WERI-Rb-1 (cell line): ENCODE data around the gene EXOC6.

Source experiments
- DNase-seq: peaks from one replicate; pipeline ENCODE4 v3.0.0-alpha.2; 2020
- H3K27ac ChIP-seq: fragments of 250-450 bp; sonication (Bioruptor Pico); 2 replicates; pipeline ENCODE4 v1.5.1; 2020; ENCODE audit warnings: mild to moderate bottlenecking, moderate library complexity
- H3K27me3 ChIP-seq: fragments of 250-450 bp; sonication (Bioruptor Pico); 2 replicates; pipeline ENCODE4 v1.5.1; 2021; ENCODE audit warnings: mild to moderate bottlenecking, low read depth, moderate library complexity; ENCODE audit not compliant: insufficient read depth, severe bottlenecking
- H3K36me3 ChIP-seq: fragments of 250-450 bp; sonication (Bioruptor Pico); 2 replicates; pipeline ENCODE4 v1.5.1; 2020; ENCODE audit warnings: mild to moderate bottlenecking, moderate library complexity
- H3K4me3 ChIP-seq: 2 replicates; pipeline ENCODE4 v1.5.1; 2011; ENCODE audit warnings: low read depth, mild to moderate bottlenecking, control low read depth, low read length
- H3K9me3 ChIP-seq: fragments of 250-450 bp; sonication (Bioruptor Pico); 2 replicates; pipeline ENCODE4 v1.5.1; 2021; ENCODE audit warnings: mild to moderate bottlenecking, moderate library complexity; ENCODE audit not compliant: severe bottlenecking
- TF ChIP-seq, protein P1 (sequence below): IDR thresholded peaks from 2 replicates; pipeline ENCODE4 v1.5.1; 2011; ENCODE audit warnings: low read depth, mild to moderate bottlenecking, control low read depth, inconsistent platforms, low read length

EXOC6 gene

DNA sequence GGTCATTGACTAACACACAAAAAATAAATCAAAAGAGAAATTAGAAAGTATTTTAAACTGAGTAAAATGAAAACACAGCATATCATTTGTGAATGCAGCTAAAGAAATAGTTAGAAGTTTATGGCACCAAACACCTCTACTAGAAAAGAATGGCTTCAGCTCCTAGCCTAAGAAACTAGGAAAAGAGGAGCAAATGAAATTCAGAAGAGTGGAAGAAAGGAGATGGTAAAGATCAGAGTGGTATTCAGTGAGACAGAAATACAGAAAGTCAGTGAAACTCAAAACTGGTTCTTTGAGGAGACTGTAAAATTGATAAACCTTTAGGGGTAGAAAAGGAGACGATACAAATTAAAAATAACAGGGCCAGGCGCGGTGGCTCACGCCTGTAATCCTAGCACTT, 2.7 kb downstream of the EXOC6 start:
- TF ChIP-seq, protein P1, sequence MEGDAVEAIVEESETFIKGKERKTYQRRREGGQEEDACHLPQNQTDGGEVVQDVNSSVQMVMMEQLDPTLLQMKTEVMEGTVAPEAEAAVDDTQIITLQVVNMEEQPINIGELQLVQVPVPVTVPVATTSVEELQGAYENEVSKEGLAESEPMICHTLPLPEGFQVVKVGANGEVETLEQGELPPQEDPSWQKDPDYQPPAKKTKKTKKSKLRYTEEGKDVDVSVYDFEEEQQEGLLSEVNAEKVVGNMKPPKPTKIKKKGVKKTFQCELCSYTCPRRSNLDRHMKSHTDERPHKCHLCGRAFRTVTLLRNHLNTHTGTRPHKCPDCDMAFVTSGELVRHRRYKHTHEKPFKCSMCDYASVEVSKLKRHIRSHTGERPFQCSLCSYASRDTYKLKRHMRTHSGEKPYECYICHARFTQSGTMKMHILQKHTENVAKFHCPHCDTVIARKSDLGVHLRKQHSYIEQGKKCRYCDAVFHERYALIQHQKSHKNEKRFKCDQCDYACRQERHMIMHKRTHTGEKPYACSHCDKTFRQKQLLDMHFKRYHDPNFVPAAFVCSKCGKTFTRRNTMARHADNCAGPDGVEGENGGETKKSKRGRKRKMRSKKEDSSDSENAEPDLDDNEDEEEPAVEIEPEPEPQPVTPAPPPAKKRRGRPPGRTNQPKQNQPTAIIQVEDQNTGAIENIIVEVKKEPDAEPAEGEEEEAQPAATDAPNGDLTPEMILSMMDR, result no peak
- H3K9me3 ChIP-seq, result peaks cover 6% of the 10 kb centered on the region
- H3K4me3 ChIP-seq, result no peak overlapping the region
- 0 out of 2 replicates have a peak, but pooled peaks cover 2% of the 10 kb centered on the region for H3K36me3 ChIP-seq
- H3K27ac ChIP-seq, result no peak overlapping the region
- H3K27me3 ChIP-seq, result no peaks in the 10 kb centered on the region
- DNase-seq, result no peak

DNA sequence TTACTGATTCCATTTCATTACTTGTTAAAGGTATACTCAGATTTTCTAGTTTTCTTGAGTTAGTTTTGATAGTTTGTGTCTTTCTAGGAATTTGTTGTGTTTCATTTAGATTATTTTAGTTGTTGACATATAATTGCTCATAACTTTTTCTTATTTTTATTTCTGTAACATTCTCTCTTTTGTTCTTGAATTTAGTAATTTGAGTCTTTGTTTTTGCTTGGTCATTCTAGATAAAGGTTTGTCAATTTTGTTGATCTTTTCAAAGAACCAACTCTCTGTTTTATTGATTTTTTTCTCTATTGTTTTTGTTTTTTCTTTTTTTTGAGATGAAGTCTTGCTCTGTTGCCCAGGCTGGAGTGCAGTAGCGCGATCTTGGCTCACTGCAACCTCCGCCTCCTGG, 7.2 kb downstream of the EXOC6 start:
- TF ChIP-seq, protein P1, result no peak
- no peak overlapping the region for H3K4me3 ChIP-seq
- H3K27ac ChIP-seq, result no peak overlapping the region
- DNase-seq, result no peak
- H3K36me3 ChIP-seq, result no peaks in the 10 kb centered on the region
- H3K9me3 ChIP-seq, result no peaks in the 10 kb centered on the region
- no peaks in the 10 kb centered on the region for H3K27me3 ChIP-seq

DNA sequence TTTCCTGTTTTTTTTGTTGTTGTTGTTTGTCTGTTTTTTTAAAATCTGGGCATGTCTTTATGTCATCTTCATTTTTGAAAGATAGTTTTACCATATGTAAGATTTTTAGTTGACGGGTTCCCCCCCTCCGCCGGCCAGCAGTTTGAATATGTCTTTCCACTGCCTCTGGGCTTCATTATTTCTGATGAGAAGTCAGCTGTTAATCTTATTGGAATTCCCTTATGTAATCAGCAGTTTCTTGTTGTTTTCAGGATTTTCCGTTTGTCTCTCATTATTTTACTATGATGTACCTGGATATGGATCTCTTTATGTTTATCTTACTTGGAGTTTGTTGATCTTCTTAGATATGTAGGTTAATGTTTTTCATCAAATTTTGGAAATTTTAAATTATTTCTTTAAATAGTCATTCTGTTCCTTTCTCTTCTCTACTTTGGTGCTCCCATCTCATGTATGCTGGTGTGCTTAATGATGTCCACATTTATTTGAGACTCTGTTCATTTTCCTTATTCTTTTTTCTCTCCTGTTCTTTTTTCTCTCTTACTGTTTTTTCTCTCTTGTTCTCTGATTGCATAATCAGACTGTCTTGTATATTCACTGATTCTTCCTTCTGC, 9.7 kb downstream of the EXOC6 start:
- H3K36me3 ChIP-seq, result no peaks in the 10 kb centered on the region
- no peaks in the 10 kb centered on the region for H3K27me3 ChIP-seq
- H3K4me3 ChIP-seq, result no peak overlapping the region
- no peaks in the 10 kb centered on the region for H3K9me3 ChIP-seq
- DNase-seq, result no peak
- no peak overlapping the region for H3K27ac ChIP-seq
- TF ChIP-seq, protein P1, result no peak

DNA sequence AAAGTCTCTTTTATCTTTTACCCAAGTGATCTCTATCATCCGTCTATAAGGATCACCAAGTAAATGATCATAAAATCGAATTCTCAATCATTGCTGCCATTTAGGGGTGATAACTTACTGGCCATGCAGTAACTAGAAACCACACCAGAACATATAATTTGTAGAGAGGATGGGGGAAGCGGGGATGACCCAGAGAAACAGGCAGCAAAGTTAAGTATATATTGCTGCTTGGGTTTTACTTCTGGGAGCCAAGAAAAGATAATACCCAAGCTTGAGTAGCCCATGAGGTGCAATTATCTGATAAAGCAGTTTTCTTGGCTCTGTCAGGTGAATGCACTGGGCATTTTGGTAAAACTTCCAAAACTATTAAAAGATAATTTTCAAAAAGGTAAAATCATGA, 18.9 kb downstream of the EXOC6 start:
- TF ChIP-seq, protein P1, result no peak
- H3K4me3 ChIP-seq, result no peak overlapping the region
- no peak for DNase-seq
- no peaks in the 10 kb centered on the region for H3K27me3 ChIP-seq
- no peak overlapping the region for H3K27ac ChIP-seq
- no peaks in the 10 kb centered on the region for H3K36me3 ChIP-seq
- no peaks in the 10 kb centered on the region for H3K9me3 ChIP-seq

DNA sequence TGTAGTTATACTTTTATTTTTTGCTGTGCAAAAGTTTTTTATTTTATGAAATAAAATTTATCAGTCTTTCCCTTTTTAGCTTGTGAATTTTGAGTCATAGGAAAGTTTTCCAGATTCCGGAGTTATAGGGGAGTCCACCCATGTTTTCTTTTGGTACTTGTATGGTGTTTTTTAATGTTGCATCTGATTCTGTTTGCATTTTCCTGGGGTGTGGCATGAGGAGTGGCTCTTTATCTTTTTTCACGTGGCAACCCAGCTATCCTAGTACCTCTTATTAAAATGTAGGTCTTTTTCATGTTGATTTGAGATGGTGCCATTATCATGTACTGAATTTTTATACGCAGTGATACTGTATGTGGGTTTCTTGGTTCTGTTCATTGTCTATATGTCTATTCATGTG, 19.7 kb downstream of the EXOC6 start:
- Histone ChIP-seq H3K27me3 (no peaks in the 10 kb centered on the region), H3K36me3 (no peaks in the 10 kb centered on the region), H3K4me3 (no peak overlapping the region), H3K27ac (no peak overlapping the region), H3K9me3 (no peaks in the 10 kb centered on the region)
- TF ChIP-seq, protein P1, result no peak
- no peak for DNase-seq

DNA sequence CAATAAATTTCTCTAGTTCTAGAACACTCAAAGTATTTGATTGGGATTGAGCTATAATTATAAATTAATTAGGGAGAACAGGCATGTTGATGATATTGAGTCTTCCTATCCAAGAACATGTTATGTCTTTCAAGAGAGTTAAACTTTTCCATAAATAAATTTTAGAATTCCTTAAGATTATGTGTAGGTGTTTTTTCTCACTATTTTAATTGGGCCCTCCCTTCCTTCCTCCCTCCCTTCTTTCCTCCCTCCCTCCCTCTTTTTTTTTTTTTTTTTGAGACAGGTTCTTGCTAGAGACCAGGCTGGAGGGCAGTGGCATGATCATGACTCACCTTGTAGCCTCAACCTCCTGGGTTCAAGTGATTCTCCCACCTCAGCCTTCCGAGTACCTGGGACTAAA, 20.2 kb downstream of the EXOC6 start:
- H3K27me3 ChIP-seq, result no peaks in the 10 kb centered on the region
- TF ChIP-seq, protein P1, result no peak
- no peaks in the 10 kb centered on the region for H3K9me3 ChIP-seq
- no peak for DNase-seq
- no peaks in the 10 kb centered on the region for H3K36me3 ChIP-seq
- H3K4me3 ChIP-seq, result no peak overlapping the region
- no peak overlapping the region for H3K27ac ChIP-seq
